ENCODE results near the gene MEX3D. TPM values are rescaled to one million over a fixed set of nuclear protein-coding genes. Genes with fewer than 3 reads are reported as not detected.

The MEX3D gene
- total RNA-seq, 1 experiment from 2014 or later: 69.2 TPM

DNA sequence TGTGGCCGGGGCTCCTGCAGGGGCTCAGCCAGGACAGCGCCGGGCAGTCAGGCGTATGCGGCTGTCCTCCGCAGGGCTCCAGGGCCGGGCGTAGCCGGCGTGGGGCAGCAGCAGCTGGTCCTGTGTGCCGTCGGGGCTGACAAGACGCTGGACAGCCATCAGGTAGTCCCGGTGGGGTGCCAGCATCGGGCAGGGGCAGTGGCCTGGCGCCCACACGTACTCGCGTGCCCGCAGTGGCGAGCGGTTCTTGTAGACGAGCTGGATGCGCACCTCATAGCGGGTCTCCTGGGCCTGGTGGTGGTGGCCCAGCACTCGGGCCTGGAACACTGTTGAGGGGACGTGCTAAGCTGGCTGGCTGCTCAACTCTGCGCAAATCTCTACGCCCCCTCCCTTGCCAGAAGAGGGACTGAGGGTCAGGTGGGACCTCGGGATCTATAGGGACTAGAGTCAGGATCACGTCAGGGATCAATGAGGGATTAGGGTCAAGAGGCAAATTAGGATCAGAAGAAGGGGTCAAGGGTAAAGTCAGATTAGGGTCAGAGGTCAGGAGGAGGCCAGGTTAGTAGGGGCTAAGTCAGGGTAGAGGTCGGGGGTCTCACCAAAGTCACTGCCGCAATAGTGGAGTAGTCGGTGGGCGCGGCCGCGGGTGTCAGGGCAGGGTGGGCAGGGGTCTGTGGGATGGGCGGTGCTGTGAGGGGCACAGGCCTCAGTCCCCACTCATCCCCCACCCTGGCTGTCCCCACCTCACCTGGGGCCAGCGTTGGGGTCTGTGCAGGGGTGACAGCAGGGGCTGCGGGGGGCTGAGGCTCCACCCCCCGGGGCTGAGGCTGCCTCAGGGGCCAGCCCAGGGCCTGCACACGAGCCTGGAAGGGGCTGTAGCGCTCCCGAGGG lies 61.9 kb downstream of the MEX3D start:
- DNase-seq (ENCODE audit: low read depth, low spot score): no peak
- POLR2A ChIA-PET: no interaction called here
- ATAC-seq: no peak
- Histone ChIP-seq H2AFZ (ENCODE audit: low read depth, low read length, poor library complexity, severe bottlenecking) (no peak overlapping the region), H4K20me1 (ENCODE audit: insufficient read depth) (no peaks in the 10 kb centered on the region), H3K36me3 (ENCODE audit: control insufficient read depth in 1 of 2, insufficient read depth in 2 of 2, low read length in 2 of 2) (no peaks in the 10 kb centered on the region), H3K4me3 (replicated peaks in 1 of 2; ENCODE audit: low read depth in 1 of 2, low read length in 2 of 2) (no peak overlapping the region), H3K4me2 (ENCODE audit: low read length) (no peak overlapping the region), H3K4me1 (ENCODE audit: control insufficient read depth in 1 of 2, insufficient read depth in 2 of 2, low read length in 2 of 2) (peaks cover 24 to 54% of the 10 kb centered on the region in 2 experiments), H3K9ac (ENCODE audit: low read length) (no peak overlapping the region), H3K79me2 (ENCODE audit: insufficient read depth, low read length) (no peaks in the 10 kb centered on the region; the same call in 1 of the 2 replicates), H3K27ac (ENCODE audit: low read depth, low read length) (no peak overlapping the region), H3K9me3 (ENCODE audit: control insufficient read depth in 1 of 2, insufficient read depth in 1 of 2, low read depth in 1 of 2, low read length in 2 of 2) (no peaks in the 10 kb centered on the region), H3K27me3 (ENCODE audit: insufficient read depth, low read length) (no peaks in the 10 kb centered on the region), H3K9me2 (ENCODE audit: insufficient read depth) (no peaks in the 10 kb centered on the region)
- intact Hi-C loops (cut with micrococcal nuclease): no loop called here
- RAD21 ChIA-PET (ENCODE audit: low non-redundant PET in 1 of 2, low total read pairs in 2 of 2, uncharacterized antibody in 2 of 2, unreplicated experiment in 2 of 2): no interaction called here
- no peak for TF ChIP-seq SP1 (IDR thresholded peaks at IDR 0.05; ENCODE audit: low read depth)
- no peak for TF ChIP-seq ZFX (IDR thresholded peaks at IDR 0.05)
- TF ChIP-seq SRF (IDR thresholded peaks at IDR 0.05; ENCODE audit: low read depth): no peak
- no peak for TF ChIP-seq EZH2phosphoT487 (IDR thresholded peaks at IDR 0.05; ENCODE audit: borderline replicate concordance)
- no peak for TF ChIP-seq ZNF274 (IDR thresholded peaks at IDR 0.05; ENCODE audit: low read depth, low read length)
- TF ChIP-seq YY1 (IDR thresholded peaks at IDR 0.05; ENCODE audit: extremely low read depth, insufficient replicate concordance, low read depth, low read length): no peak
- no peak for TF ChIP-seq CBX3 (IDR thresholded peaks at IDR 0.05; ENCODE audit: low read depth)
- TF ChIP-seq, protein P1, sequence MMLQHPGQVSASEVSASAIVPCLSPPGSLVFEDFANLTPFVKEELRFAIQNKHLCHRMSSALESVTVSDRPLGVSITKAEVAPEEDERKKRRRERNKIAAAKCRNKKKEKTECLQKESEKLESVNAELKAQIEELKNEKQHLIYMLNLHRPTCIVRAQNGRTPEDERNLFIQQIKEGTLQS (IDR thresholded peaks at IDR 0.05): no peak
- no peak for TF ChIP-seq TCF7L2 (IDR thresholded peaks at IDR 0.05; ENCODE audit: borderline replicate concordance, extremely low read depth, insufficient read depth, insufficient read length)
- TF ChIP-seq SIN3A (IDR thresholded peaks at IDR 0.05; ENCODE audit: low read depth): no peak
- no peak for TF ChIP-seq EGR1 (IDR thresholded peaks at IDR 0.05; ENCODE audit: low read depth)
- CTCF ChIA-PET: interaction anchor here (1.1 kb wide), 1 partner anchor 15 kb away, joined by 5 read pairs; the partner anchor contains the start of gene REEP6
- BruUV-seq (replicated peaks): no TSS peak

Data from HCT116 (cell line).